Measurements from ENCODE around the gene SCN1A. TPM values are rescaled to one million over a fixed set of nuclear protein-coding genes. Genes with fewer than 3 reads are reported as not detected.

SCN1A gene
- total RNA-seq, 1 experiment from 2014 or later: 1.6 TPM

GRCh38 chr2:166031054-166031453 is 96.8 kb downstream of the SCN1A start:
- Mint-ChIP-seq H3K4me1 (no peaks in the 10 kb centered on the region), H3K36me3 (no peaks in the 10 kb centered on the region), H3K27me3 (ENCODE audit: low read depth) (no peaks in the 10 kb centered on the region), H3K27ac (no peak overlapping the region), H3K9me3 (no peaks in the 10 kb centered on the region), H3K4me3 (no peak overlapping the region)
- POLR2A ChIA-PET: no interaction called here
- DNase-seq (ENCODE audit: low spot score) (no peak), ATAC-seq (no peak)
- CTCF ChIA-PET: interaction anchor here (0.7 kb wide), 1 partner anchor 97 kb away, joined by 3 read pairs; the partner anchor contains the start of gene SCN1A
- TF ChIP-seq ZNF425 (CRISPR knock-in tag; conservative IDR thresholded peaks at IDR 0.05) (no peak), SOX15 (CRISPR knock-in tag; IDR thresholded peaks at IDR 0.05) (no peak), ZSCAN18 (CRISPR knock-in tag; IDR thresholded peaks at IDR 0.05) (no peak), ATF1 (CRISPR knock-in tag; IDR thresholded peaks at IDR 0.05) (no peak), E2F4 (CRISPR knock-in tag; IDR thresholded peaks at IDR 0.05; ENCODE audit: borderline replicate concordance, low read depth) (no peak), NFE2L1 (CRISPR knock-in tag; IDR thresholded peaks at IDR 0.05) (no peak), ZBTB43 (CRISPR knock-in tag; IDR thresholded peaks at IDR 0.05) (no peak), ZNF532 (CRISPR knock-in tag; IDR thresholded peaks at IDR 0.05; ENCODE audit: borderline replicate concordance) (no peak), ZNF281 (CRISPR knock-in tag; IDR thresholded peaks at IDR 0.05) (no peak), ZNF512 (CRISPR knock-in tag; IDR thresholded peaks at IDR 0.05; ENCODE audit: borderline replicate concordance) (no peak), CTCF (IDR thresholded peaks at IDR 0.05) (no peak), ERG (CRISPR knock-in tag; IDR thresholded peaks at IDR 0.05) (no peak)

All from WTC11 (cell line).